Effector CD4-positive, alpha-beta T cell (primary cell): ENCODE results near the gene MALL.
"Not testable (repeated sequence)": the region's sequence is repeated elsewhere in the genome, so short reads cannot be mapped to it uniquely, and the experiment has no call there.

Experiments used
- DNase-seq: peaks from one replicate; pipeline ENCODE4 v3.0.0-alpha.2; 2020

Gene MALL

GRCh38 chr2:110097506-110098220 is 18.0 kb downstream of the MALL start:
- no peak for DNase-seq

DNA sequence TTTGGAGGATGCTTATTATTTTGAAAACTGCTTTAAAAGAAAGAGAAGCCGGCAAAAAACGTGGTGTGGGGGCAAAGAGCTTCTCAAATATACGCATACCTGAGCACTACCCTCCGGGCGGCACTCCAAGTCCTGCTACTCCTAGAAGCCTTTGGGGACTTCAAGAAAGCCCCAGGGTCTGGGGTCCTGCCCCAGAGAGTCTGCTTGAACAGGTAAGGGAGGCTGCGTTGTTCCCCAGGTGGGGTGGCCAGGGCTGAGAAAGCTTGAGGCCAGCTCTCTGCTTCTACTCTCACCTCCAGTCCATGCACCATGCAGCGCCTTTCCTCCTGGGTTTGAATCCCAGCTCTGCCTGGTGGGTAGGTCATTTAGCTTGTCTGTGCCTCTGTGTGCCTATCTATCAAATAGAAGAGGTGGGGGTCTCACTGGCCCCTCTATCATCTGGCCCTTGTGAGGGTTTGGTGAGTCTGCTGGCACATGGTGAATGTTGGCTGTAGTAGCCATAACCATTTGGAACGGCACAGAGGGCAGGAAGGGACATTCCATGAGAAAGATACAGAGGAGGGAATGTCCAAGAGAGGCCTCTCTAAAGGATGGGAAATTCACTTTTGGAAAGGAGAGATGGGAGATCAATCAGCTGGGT is 19.5 kb downstream of the MALL start:
- DNase-seq: no peak

GRCh38 chr2:110094884-110095534 is 20.6 kb downstream of the MALL start:
- DNase-seq: not testable (repeated sequence)

DNA sequence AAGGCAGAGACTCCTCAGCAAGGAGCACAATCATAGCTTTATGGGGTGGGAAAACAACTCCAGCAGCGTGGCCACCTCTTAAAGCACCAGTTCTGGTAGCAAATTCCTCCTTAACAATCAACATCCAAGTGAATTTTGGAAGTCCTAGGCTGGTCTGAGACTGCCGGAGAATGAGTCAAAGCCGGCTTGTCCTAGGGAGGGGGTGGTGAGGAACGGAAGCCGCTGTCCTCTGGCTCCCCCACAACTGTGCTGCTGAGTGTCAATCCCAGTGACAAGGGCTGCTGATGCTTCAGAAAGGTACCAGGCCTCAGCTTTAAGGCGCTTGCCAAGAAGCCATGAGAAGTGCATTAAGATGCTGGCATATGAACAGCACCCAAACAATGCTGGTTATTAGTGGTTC is 21.7 kb downstream of the MALL start:
- not testable (repeated sequence) for DNase-seq

DNA sequence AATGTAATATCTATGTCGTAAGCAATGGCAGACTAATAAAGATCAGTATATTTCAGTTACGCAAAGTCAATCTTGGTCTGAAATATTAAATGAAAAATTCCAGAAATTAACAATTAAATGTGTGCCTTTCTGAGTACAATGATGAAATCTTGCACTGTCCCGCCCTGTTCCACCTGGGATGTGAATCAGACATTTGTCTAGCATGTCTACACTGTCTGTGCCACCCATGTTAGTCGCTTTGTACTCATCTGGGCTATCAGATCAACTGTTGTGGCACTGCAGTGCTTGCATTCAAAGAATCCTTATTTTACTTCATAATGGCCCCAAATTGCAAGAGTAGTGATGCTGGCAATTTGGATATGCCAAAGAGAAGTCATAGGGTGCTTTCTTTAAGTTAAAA is 25.5 kb downstream of the MALL start:
- DNase-seq: not testable (repeated sequence)

DNA sequence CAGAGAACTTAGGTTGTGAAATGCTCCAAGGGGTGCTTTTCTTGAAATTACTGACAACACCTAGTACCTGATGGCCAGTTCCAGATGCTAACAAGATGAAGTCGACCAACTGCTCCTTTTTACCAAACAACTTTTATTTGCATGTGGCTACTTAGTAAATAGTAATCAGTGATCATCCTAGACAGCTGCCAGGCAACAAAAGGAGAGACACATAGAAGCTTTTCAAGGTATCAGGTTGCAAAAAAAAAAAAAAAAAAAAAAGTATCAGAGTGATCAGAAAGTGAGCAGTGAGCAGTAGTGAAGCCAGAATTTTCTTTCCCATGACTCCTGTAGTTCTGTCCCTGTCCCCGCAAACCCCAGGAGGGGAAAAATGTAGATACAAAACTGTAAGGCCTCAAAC is 31.9 kb downstream of the MALL start:
- not testable (repeated sequence) for DNase-seq

DNA sequence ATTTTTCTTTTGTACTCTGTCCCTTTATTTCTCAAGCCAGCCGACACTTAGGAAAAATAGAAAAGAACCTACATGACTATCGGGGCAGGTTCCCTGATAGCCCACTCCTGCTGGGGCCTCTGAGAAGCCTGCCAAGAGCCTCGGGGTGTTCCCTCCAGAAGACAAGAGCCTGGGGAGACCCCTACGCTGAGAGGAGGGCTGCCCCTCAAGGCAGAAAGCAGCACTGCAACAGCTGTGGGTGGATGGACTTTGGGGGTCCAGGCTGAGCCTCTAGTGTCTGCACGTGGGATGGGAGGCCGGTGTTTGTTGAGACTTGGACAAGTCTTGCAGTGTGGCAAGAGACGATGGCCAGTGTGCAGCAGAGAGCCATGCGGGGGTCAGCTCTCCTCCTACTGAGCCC is 32.5 kb downstream of the MALL start:
- not testable (repeated sequence) for DNase-seq

- DNase-seq: not testable (repeated sequence)
Observed at GRCh38 chr2:110078104-110078503, 37.5 kb downstream of the MALL start.

GRCh38 chr2:110075896-110076295 is 39.7 kb downstream of the MALL start:
- DNase-seq: not testable (repeated sequence)

GRCh38 chr2:110069869-110070268 is 45.8 kb downstream of the MALL start:
- not testable (repeated sequence) for DNase-seq

DNA sequence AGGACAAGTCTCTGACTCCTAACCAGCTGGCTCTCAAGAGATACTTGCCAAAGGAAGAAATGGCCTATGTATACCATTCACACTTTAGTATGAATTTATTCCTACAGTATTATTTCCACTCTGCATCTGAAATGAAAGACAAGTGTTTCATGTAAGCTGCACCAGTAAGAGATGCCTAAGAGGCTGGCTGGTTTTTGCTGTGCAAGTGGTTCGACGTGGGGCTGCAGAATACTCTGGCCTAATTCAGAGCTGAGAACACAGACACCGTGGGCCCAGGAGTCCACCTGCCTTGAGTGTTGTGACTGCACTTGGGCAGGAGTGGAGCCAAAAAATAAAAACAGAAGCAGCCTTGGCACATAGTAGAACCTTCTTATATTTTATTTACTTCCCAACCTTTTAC is 47.5 kb downstream of the MALL start:
- DNase-seq: not testable (repeated sequence)

- not testable (repeated sequence) for DNase-seq
Observed at GRCh38 chr2:110062332-110062731, 53.3 kb downstream of the MALL start.

- not testable (repeated sequence) for DNase-seq
Observed at GRCh38 chr2:110060550-110060949, 55.1 kb downstream of the MALL start.

- not testable (repeated sequence) for DNase-seq
Observed at GRCh38 chr2:110059694-110060358, 55.8 kb downstream of the MALL start.

DNA sequence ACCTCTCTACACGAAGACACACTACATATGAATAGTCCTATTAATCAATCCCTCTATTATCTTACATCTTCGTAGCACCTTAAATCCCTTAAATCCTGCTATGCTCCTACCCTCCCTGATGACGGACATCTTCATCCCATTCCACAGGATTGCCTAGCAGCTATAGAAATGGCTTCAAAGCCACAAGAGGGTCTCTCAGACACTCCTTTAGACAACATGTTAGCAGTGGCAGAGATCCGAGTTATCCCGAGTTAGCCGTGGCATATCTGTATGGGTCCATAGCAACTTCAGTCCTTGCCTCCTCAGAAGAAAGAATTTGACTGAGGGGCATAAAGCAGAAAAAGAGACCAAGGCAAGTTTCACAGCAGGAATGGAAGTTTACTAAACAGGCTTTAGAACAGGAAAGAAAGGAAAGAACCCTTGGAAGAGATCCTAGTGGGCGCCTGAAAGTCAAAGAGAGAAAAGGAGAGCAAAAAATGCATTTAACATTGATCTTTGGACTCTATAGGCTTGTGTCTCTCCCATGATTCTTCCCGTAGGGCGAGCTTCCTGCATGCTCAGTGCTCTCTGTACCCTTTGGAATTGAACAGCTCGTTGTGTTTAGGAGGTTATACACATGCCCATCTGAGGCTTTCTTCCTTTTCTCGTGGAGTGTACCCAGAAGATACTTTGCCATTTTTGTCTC is 56.5 kb downstream of the MALL start:
- DNase-seq: not testable (repeated sequence)

GRCh38 chr2:110058034-110058433 is 57.6 kb downstream of the MALL start:
- not testable (repeated sequence) for DNase-seq

- not testable (repeated sequence) for DNase-seq
Observed at GRCh38 chr2:110055819-110056408, 59.7 kb downstream of the MALL start.

- DNase-seq: not testable (repeated sequence)
Observed at GRCh38 chr2:110054521-110055407, 60.9 kb downstream of the MALL start.

- not testable (repeated sequence) for DNase-seq
Observed at GRCh38 chr2:110053688-110054087, 61.9 kb downstream of the MALL start.

GRCh38 chr2:110052166-110052565 is 63.5 kb downstream of the MALL start:
- DNase-seq: not testable (repeated sequence)

GRCh38 chr2:110050222-110050621 is 65.4 kb downstream of the MALL start:
- DNase-seq: not testable (repeated sequence)
